Activated T-helper 2 cell treated with anti-CD3 and anti-CD28 coated beads, Interferon-gamma antibody, Interleukin-2, Interleukin-4, amounts not matched to agents 10 μg/mL and 5 μg/mL and 100 μg/mL, durations not matched to agents 14 hours and 24 hours and 36 hours (primary cell): ENCODE results near the gene YIF1A. TPM values are rescaled to one million over a fixed set of nuclear protein-coding genes. Genes with fewer than 3 reads are reported as not detected.

Source experiments
- DNase-seq: peaks from one replicate; pipeline ENCODE4 v3.0.0; 2021; ENCODE audit warnings: low spot score
- H3K27ac Mint-ChIP-seq: one replicate; pipeline ENCODE4 v1.8.0; 2021; ENCODE audit warnings: mixed read lengths
- H3K27me3 Mint-ChIP-seq: one replicate; pipeline ENCODE4 v1.8.0; 2021; ENCODE audit warnings: low read depth, mixed read lengths
- H3K36me3 Mint-ChIP-seq: one replicate; pipeline ENCODE4 v1.8.0; 2021; ENCODE audit warnings: low read depth, mixed read lengths
- H3K4me1 Mint-ChIP-seq: one replicate; pipeline ENCODE4 v1.8.0; 2021; ENCODE audit warnings: low read depth, mixed read lengths
- H3K4me3 Mint-ChIP-seq: one replicate; pipeline ENCODE4 v1.8.0; 2021; ENCODE audit warnings: low read depth, mild to moderate bottlenecking, moderate library complexity, mixed read lengths
- H3K9me3 Mint-ChIP-seq: one replicate; pipeline ENCODE4 v1.8.0; 2021; ENCODE audit warnings: mixed read lengths
- intact Hi-C: fragments of 100-400 bp; cut with micrococcal nuclease; formaldehyde crosslinking; loops from one replicate; pipeline ENCODE4 v1.15.1; 2023
- total RNA-seq: library from RNA; stranded (reverse); gene quantifications from 2 replicates; pipeline ENCODE4 v1.2.3, GENCODE V29; 2022

YIF1A gene
- total RNA-seq, 1 donor from 2014 or later, result 78.9 TPM

DNA sequence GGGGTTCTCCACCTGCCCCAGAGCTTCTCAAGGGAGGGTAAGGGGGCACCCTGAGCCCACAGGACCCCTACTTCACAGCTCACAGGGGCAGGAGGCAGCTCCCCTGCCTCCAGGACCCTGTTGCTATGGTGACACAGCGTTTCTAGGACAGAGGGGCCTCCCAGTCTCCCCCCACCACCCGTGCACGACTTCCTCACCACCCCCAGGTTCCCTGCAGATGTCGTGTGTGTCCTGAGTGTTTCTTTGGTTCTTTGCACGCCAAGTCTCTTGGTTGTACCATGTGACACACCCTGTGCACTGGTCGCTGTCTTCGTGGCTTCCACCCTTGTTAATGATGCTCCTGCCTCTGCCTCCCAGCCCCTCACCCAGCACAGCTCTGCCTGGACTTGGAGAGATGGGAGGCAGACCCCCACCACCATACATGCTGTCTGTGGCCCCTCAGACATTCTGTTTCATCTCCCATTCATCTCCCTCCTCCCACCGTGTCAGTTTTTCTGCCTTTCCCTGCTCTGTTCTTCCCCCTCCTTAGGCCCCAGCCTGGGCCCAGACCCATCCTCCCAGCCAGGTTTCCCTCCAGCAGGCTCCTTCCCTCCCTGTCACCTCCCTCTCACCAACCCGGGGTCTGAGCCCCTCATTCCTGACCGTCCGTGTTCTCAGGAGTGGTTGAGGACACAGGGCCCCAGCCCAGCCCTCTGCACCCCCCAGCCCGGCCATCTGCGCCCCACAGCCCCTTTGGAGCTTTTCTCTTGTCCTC, 45.0 kb downstream of the YIF1A start:
- H3K4me1 Mint-ChIP-seq, result no peaks in the 10 kb centered on the region
- H3K27ac Mint-ChIP-seq, result peak overlapping the region; percentile 18
- H3K4me3 Mint-ChIP-seq, result no peak overlapping the region
- intact Hi-C loops, result no loop called here
- H3K36me3 Mint-ChIP-seq, result peaks cover 28% of the 10 kb centered on the region
- H3K9me3 Mint-ChIP-seq, result no peaks in the 10 kb centered on the region
- no peaks in the 10 kb centered on the region for H3K27me3 Mint-ChIP-seq
- DNase-seq, result no peak

DNA sequence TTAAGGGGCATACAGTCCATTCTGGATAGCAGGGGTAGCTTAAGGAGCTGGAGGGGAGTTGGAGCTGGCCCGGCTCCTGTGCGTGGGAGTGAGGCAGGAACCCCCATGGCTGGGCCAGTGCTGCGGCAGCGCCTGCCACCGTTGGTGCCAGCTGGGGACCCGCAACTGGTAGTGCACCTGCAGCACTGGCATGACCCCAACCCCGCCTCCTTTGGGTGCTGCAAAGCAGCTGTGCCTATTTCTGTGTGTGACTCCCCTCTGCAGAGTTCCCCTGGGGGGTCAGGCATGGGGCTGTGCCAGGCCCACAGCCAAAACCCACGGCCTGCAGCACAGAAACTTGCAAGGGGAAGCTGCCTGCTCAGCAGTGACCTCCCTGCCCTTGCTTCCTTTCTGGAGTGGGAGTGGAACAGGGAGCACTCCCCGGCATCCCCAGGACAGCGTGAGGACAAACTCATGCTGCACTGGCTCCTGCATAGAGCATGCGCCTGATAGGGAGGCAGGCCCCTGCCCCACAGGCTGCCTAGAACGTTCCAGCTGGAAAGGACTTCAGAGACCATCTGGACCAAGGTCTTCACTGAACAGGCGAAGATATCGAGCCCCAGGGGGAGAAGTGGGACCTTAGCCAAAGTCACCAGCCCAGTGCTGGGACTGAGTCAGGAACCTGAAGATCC, 46.7 kb downstream of the YIF1A start:
- Mint-ChIP-seq H3K36me3 (peaks cover 34% of the 10 kb centered on the region), H3K27ac (no peak overlapping the region), H3K27me3 (no peaks in the 10 kb centered on the region), H3K4me1 (no peaks in the 10 kb centered on the region), H3K4me3 (no peak overlapping the region), H3K9me3 (no peaks in the 10 kb centered on the region)
- intact Hi-C loops, result no loop called here
- no peak for DNase-seq

DNA sequence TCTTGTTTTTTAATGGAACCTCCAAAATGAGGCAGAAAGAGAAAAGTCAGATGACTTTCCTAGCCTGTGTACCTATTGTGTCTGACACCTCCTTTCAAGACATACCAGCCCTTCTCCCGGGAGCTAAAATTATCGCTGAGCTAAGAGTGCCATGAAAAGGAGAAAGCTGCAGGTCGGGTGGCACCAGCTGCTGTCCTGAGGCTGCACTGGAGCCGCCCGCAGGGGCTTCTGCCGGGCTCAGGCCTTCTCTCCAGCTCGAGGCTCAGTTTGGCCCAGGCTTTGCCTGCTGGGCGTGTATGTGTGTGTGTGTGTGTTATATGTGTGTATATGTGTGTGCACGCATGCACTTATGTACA, 48.2 kb downstream of the YIF1A start:
- Mint-ChIP-seq H3K36me3 (peaks cover 34% of the 10 kb centered on the region), H3K27me3 (no peaks in the 10 kb centered on the region), H3K27ac (no peak overlapping the region), H3K9me3 (no peaks in the 10 kb centered on the region), H3K4me1 (no peaks in the 10 kb centered on the region), H3K4me3 (no peak overlapping the region)
- DNase-seq, result no peak
- intact Hi-C loops, result no loop called here

DNA sequence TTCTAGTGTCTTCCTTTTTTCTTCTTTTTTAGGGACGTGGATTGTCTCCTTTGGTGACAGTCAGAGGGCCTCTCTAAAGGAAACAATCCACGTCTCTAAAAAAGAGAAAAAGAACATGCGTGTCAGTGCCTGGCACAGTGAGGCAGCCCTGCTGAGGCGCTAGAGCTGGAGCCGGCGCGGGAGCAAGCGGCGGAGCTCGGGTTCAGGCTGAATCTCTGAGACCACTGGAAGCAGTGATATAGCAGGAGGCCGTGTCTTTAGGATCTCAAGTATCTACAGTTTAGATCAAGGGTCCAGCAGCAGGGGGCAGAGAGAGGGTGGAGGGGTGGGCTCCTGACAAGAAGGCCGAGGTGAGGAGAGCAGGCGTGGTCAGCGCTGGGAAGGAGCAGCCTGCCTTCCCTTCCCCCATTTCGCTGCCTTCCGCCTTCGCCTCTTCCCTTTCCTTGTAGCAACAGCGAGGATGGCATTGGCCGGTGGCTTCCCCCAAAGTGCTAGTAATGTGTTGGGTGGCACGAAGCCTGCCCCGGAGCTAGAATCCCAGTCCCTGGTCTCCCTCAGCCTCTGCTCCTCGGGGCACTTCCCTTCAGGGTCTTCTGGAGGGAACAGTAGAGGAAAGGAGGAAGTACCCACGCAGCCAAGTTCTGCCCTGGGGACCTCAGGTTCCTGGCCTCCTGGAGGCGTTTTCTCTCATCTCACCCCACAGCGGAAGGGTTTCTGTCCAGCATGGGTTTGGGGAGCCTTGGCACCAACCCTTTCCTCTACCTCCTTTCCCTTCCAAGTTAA, 48.8 kb downstream of the YIF1A start:
- Mint-ChIP-seq H3K4me1 (no peaks in the 10 kb centered on the region), H3K27ac (no peak overlapping the region), H3K4me3 (no peak overlapping the region), H3K36me3 (peaks cover 40% of the 10 kb centered on the region), H3K9me3 (no peaks in the 10 kb centered on the region), H3K27me3 (no peaks in the 10 kb centered on the region)
- DNase-seq, result no peak
- intact Hi-C loops, result no loop called here

DNA sequence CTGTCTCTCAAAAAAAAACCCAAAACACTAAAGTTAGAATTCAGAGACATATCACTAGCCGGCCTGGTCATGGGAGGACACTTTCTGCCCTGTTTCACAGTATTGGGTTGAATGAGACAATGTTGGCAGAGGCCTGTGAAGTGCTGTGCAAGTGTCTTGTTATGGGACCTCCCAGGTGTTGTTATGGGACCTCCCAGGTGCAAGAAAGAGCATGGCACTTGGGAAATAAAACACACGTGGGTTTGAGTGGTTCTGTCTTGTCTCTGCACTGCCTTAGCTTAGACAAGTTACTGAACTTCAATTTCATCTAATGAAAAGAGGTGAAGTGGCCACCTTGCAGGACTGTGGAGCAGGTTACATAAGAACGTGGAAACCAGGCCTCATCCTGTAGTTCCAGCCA, 49.4 kb downstream of the YIF1A start:
- peaks cover 42% of the 10 kb centered on the region for H3K36me3 Mint-ChIP-seq

DNA sequence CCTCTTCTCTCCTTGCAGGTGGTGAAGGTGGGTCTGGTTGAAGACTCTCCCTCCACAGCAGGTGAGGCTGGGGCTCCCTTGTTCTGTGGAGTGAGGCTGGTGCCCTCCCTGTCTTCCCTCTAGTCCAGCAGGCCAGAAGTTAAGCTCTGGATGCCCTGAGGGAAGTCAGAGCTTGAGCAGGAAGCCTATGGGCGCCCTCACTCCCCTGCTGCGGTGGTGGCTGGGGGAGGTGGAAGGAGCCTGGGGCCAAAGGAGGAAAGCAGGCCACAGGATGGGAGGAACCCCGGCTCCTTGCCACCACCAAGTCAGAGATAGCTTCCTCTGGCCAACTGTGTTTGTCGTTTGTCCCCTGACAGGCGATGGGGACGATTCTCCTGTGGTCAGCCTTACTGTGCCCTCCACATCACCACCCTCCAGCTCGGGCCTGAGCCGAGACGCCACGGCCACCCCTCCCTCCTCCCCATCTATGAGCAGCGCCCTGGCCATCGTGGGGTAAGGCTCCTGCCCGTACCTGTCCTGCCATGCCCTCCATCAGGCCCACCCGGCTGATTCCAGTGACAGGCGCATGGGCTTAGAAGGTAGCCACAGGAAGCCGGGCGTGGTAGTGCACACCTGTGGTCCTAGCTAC, 50.0 kb downstream of the YIF1A start:
- Mint-ChIP-seq H3K4me3 (no peak overlapping the region), H3K4me1 (no peaks in the 10 kb centered on the region), H3K36me3 (peaks cover 45% of the 10 kb centered on the region), H3K27ac (no peak overlapping the region), H3K27me3 (no peaks in the 10 kb centered on the region), H3K9me3 (no peaks in the 10 kb centered on the region)
- intact Hi-C loops, result no loop called here
- DNase-seq, result no peak

More for the DNA sequence above, 49.4 kb downstream of the YIF1A start:
- Mint-ChIP-seq H3K4me3 (no peak overlapping the region), H3K27me3 (no peaks in the 10 kb centered on the region), H3K4me1 (no peaks in the 10 kb centered on the region), H3K9me3 (no peaks in the 10 kb centered on the region), H3K27ac (no peak overlapping the region)
- DNase-seq, result no peak
- intact Hi-C loops, result no loop called here

DNA sequence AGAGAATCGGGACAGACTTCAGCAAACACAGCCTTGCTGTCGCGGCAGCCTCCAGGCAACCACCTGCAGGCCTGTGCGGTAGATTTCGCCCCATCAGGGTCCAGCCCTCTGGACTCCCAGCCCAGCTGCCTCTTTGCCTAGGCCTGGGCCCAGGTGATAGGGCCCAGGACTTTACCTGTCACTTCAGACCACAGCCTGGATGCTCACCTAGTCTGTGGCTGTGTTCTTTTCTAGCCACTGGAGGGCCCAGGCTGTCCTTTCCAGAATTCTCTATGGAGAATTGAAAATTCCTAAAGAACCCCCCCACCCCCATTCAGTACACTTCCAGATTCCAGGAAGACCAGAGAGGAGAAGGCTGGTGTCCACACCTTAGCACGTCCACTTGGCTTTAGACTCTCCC, 51.1 kb downstream of the YIF1A start:
- Mint-ChIP-seq H3K36me3 (peaks cover 51% of the 10 kb centered on the region), H3K27ac (no peak overlapping the region), H3K4me1 (no peaks in the 10 kb centered on the region), H3K27me3 (no peaks in the 10 kb centered on the region), H3K4me3 (no peak overlapping the region), H3K9me3 (no peaks in the 10 kb centered on the region)
- intact Hi-C loops, result no loop called here
- DNase-seq, result no peak

DNA sequence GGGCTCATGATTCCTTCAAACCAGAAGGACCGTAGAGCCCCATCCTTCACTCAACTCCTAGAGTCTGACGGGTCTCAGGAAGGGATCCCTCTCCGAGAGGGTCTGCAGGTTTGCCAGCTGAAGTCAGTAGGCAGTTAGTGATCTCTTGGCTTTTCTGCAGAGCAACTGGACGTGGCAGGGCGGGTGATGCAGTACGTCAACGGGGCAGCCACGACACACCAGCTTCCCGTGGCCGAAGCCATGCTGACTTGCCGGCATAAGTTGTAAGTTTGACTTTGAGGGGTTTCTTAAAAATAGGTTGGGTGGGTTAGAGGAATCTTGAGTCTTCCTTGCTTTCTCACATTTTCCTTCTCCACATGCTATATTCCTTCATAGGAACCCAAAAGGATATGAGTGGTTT, 53.8 kb downstream of the YIF1A start:
- Mint-ChIP-seq H3K4me1 (no peaks in the 10 kb centered on the region), H3K4me3 (no peak overlapping the region), H3K27me3 (no peaks in the 10 kb centered on the region), H3K9me3 (no peaks in the 10 kb centered on the region), H3K27ac (no peak overlapping the region), H3K36me3 (peaks cover 57% of the 10 kb centered on the region)
- no peak for DNase-seq
- intact Hi-C loops, result no loop called here

Other genes starting within 250 kb of the YIF1A start
- 0.18 TPM in 1 of 2 replicates, not detected in the other for gene GAL3ST3, start 240.0 kb downstream of the YIF1A start, total RNA-seq
- 252 and 268 TPM in 2 replicates for gene SF3B2, start 236.8 kb downstream of the YIF1A start, total RNA-seq
- 75.6 and 83.7 TPM in 2 replicates for gene PACS1, start 218.9 kb downstream of the YIF1A start, total RNA-seq
- gene KLC2, start 31.4 kb downstream of the YIF1A start, total RNA-seq, result 48.3 and 51.9 TPM in 2 replicates
- gene RAB1B, start 20.5 kb downstream of the YIF1A start, total RNA-seq, result 134 and 139 TPM in 2 replicates
- gene CNIH2, start 11.0 kb downstream of the YIF1A start, total RNA-seq, result 0.91 and 1.5 TPM in 2 replicates
- gene TMEM151A, start 2.8 kb upstream of the YIF1A start, total RNA-seq, result not detected in 2 replicates
- gene CD248, start 27.9 kb upstream of the YIF1A start, total RNA-seq, result not detected in 2 replicates
- 1.5 and 1.6 TPM in 2 replicates for gene RIN1, start 47.3 kb upstream of the YIF1A start, total RNA-seq
- 45.1 and 46.0 TPM in 2 replicates for gene BRMS1, start 56.0 kb upstream of the YIF1A start, total RNA-seq
- 10.5 and 11.0 TPM in 2 replicates for gene B4GAT1, start 58.5 kb upstream of the YIF1A start, total RNA-seq
- 18.7 and 19.1 TPM in 2 replicates for gene SLC29A2, start 82.6 kb upstream of the YIF1A start, total RNA-seq
- gene NPAS4, start 131.9 kb upstream of the YIF1A start, total RNA-seq, result 0.09 and 0.16 TPM in 2 replicates
- gene MRPL11, start 149.7 kb upstream of the YIF1A start, total RNA-seq, result 92.9 and 96.1 TPM in 2 replicates
- gene PELI3, start 177.8 kb upstream of the YIF1A start, total RNA-seq, result 14.6 and 15.7 TPM in 2 replicates
- gene DPP3, start 191.3 kb upstream of the YIF1A start, total RNA-seq, result 109 and 119 TPM in 2 replicates
- gene BBS1, start 221.5 kb upstream of the YIF1A start, total RNA-seq, result 12.6 and 14.9 TPM in 2 replicates